SH-SY5Y (cell line): ENCODE measurements around the gene MCMBP.

ENCODE experiments used
- GATA2 ChIP-seq: IDR thresholded peaks from 2 replicates; pipeline ENCODE4 v1.6.1; 2011; ENCODE audit warnings: mild to moderate bottlenecking, low read depth, low read length
- GATA3 ChIP-seq: IDR thresholded peaks from 2 replicates; pipeline ENCODE4 v1.6.1; 2011; ENCODE audit warnings: low read depth, mild to moderate bottlenecking, low read length, moderate library complexity

Gene MCMBP

GRCh38 chr10:119780879-119781480 lies 91.7 kb downstream of the MCMBP start:
- no peak for TF ChIP-seq GATA2
- no peak for TF ChIP-seq GATA3
